HFF-Myc (cell line): ENCODE results near the gene TRIM17.

Experiments used
- DNase-seq: peaks from one replicate; pipeline ENCODE4 v3.0.0-alpha.2; 2011; ENCODE audit warnings: low read depth; ENCODE audit errors: extremely low read depth
- H3K4me3 ChIP-seq: replicated peaks from 2 replicates; pipeline ENCODE4 v1.5.1; 2011; ENCODE audit warnings: low read depth, mild to moderate bottlenecking, control low read depth, low read length
- TF ChIP-seq, protein P1 (sequence below): IDR thresholded peaks from 2 replicates; pipeline ENCODE4 v1.5.1; 2012; ENCODE audit warnings: mild to moderate bottlenecking, low read depth, low read length, control low read depth; ENCODE audit errors: missing control alignments

Gene TRIM17

GRCh38 chr1:228394571-228395394 is 21.9 kb downstream of the TRIM17 start:
- no peak overlapping the region for H3K4me3 ChIP-seq
- DNase-seq, result no peak
- TF ChIP-seq, protein P1, sequence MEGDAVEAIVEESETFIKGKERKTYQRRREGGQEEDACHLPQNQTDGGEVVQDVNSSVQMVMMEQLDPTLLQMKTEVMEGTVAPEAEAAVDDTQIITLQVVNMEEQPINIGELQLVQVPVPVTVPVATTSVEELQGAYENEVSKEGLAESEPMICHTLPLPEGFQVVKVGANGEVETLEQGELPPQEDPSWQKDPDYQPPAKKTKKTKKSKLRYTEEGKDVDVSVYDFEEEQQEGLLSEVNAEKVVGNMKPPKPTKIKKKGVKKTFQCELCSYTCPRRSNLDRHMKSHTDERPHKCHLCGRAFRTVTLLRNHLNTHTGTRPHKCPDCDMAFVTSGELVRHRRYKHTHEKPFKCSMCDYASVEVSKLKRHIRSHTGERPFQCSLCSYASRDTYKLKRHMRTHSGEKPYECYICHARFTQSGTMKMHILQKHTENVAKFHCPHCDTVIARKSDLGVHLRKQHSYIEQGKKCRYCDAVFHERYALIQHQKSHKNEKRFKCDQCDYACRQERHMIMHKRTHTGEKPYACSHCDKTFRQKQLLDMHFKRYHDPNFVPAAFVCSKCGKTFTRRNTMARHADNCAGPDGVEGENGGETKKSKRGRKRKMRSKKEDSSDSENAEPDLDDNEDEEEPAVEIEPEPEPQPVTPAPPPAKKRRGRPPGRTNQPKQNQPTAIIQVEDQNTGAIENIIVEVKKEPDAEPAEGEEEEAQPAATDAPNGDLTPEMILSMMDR, result no peak

DNA sequence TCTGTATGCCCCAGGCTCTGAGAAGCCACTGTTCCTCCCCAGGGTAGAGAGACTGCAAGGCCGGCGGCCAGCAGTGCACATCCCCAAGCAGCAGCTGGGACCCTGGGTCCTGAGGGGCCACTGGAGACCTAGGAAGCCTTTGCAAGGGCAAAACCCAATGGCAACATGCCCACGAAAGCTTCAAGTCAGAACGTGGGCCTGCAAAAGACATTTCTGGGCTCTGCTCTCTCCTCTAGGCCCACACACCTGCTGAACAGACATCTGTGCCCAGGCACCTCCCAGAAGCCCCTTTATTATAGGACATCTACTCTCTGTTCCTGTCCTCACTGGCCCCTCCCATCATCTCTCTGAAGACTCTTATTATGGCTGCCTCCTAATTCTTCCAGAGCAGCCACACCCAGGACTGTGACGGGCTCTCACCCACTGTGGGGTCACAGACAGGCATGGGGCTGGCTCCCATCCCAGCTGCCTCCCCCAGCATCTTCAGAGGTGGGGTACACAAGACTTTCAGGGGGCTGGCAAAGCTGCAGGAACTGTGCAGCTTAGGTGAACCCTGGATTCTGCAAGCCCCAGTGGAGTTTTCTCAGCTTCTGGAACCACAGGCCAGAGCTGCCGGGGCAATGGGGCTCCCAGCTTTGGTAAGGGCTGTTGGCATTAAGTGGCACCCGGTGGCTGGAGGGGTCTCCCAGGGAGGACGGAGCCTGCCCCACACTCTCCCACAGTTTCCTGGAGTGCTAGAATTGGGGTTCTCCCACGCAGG is 22.7 kb downstream of the TRIM17 start:
- TF ChIP-seq, protein P1, result no peak
- H3K4me3 ChIP-seq, result no peak overlapping the region
- no peak for DNase-seq

- DNase-seq, result no peak
- TF ChIP-seq, protein P1, result peak; percentile 72
- no peak overlapping the region for H3K4me3 ChIP-seq
Measured at GRCh38 chr1:228393268-228393701, 23.4 kb downstream of the TRIM17 start.

DNA sequence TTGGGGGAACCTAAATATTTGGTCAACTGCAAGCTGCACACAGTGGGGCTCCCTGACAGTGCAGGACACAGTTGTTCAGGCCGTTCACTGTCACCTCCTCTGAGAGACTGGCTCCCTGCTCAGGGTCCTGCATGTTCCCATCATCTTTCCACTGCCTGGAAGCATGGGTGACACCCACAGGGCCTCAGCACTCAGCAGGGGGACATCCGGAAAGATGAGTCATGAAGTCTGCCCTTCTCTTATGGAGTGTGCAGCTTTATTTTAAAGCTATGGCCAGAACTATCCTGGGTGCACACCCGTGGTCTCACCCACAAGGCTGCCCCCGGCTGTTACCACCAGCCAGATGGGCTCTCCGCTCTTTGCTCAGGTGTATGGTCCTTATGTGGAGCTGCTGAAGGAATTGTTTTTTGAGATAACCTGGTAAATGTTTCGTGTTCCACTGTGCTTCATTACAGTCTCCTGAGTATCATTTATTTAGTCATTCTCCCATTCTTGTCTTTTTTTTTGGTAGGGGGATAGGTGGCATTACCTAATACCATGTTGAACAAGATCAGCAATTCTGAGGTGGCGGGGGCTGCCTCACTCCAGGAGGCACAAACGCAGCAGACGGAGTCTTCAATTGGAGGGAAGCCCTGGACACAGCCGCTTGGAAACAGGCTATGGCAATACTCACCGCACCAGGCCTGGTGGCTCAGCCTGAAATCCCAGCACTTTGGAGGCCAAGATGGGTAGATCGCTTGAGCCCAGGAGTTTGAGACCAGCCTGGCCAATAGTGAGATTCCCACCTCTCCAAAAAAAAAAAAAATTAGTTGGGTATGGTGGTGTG is 24.3 kb downstream of the TRIM17 start:
- no peak for DNase-seq
- no peak overlapping the region for H3K4me3 ChIP-seq
- TF ChIP-seq, protein P1, result no peak

GRCh38 chr1:228391411-228392020 is 25.1 kb downstream of the TRIM17 start:
- H3K4me3 ChIP-seq, result no peak overlapping the region
- DNase-seq, result no peak
- TF ChIP-seq, protein P1, result no peak

DNA sequence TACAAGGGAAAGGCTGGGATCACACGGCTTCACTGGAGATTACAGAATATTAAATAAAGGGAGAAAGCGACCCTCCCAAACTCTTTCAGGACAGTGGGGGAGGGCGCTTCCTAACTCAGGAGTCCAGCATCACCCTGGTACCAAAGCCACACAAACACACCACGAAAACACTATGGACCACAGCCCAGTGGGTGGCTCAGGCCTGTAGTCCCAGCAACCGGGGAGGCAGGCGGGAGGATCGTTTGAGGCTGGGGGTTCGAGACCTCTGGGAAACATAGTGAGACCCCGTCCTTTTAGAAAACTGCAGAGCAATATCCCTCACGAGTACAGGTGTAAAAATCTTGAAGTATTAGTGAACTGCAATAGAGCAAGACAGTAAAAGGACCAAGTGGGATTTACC is 26.0 kb downstream of the TRIM17 start:
- TF ChIP-seq, protein P1, result no peak
- no peak overlapping the region for H3K4me3 ChIP-seq
- DNase-seq, result no peak
